ENCODE measurements around the gene LMCD1. TPM values are rescaled to one million over a fixed set of nuclear protein-coding genes. Genes with fewer than 3 reads are reported as not detected.

The LMCD1 gene
- total and polyA plus RNA-seq, 2 of the 8 experiments (the other 6 are each of a cell fraction or from before 2014, with no cell fraction given) = 12.3 to 26.5 TPM

- TF ChIP-seq GABPA (IDR thresholded peaks at IDR 0.05; ENCODE audit: borderline replicate concordance, insufficient read depth, low read length) = no peak
- no peak for TF ChIP-seq SAP30 (IDR thresholded peaks at IDR 0.05; ENCODE audit: insufficient read depth, insufficient replicate concordance, low read length)
- TF ChIP-seq, protein P1, sequence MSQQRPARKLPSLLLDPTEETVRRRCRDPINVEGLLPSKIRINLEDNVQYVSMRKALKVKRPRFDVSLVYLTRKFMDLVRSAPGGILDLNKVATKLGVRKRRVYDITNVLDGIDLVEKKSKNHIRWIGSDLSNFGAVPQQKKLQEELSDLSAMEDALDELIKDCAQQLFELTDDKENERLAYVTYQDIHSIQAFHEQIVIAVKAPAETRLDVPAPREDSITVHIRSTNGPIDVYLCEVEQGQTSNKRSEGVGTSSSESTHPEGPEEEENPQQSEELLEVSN (IDR thresholded peaks at IDR 0.05) = no peak
- no peak for TF ChIP-seq CHD1 (IDR thresholded peaks at IDR 0.05; ENCODE audit: low read depth, low read length)
- TF ChIP-seq, protein P2, sequence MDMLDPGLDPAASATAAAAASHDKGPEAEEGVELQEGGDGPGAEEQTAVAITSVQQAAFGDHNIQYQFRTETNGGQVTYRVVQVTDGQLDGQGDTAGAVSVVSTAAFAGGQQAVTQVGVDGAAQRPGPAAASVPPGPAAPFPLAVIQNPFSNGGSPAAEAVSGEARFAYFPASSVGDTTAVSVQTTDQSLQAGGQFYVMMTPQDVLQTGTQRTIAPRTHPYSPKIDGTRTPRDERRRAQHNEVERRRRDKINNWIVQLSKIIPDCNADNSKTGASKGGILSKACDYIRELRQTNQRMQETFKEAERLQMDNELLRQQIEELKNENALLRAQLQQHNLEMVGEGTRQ (IDR thresholded peaks at IDR 0.05; ENCODE audit: low read length) = no peak
- TF ChIP-seq, protein P3, sequence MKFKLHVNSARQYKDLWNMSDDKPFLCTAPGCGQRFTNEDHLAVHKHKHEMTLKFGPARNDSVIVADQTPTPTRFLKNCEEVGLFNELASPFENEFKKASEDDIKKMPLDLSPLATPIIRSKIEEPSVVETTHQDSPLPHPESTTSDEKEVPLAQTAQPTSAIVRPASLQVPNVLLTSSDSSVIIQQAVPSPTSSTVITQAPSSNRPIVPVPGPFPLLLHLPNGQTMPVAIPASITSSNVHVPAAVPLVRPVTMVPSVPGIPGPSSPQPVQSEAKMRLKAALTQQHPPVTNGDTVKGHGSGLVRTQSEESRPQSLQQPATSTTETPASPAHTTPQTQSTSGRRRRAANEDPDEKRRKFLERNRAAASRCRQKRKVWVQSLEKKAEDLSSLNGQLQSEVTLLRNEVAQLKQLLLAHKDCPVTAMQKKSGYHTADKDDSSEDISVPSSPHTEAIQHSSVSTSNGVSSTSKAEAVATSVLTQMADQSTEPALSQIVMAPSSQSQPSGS (IDR thresholded peaks at IDR 0.05; ENCODE audit: low read length) = no peak
These were observed 45.9 kb upstream of the LMCD1 start (continued) for GRCh38 chr3:8455526-8456411.

All from H1 (cell line).